Fibroblast of mammary gland (primary cell): Measurements from ENCODE around the gene PCDH7.

Experiments used
- DNase-seq: peaks from one replicate; pipeline ENCODE4 v3.0.0-alpha.2; 2010; ENCODE audit warnings: low read depth
- H3K4me3 ChIP-seq: 2 replicates; pipeline ENCODE4 v1.5.1; 2011; ENCODE audit warnings: low read depth, mild to moderate bottlenecking, low read length, moderate library complexity; ENCODE audit not compliant: control insufficient read depth
- CTCF ChIP-seq: conservative IDR thresholded peaks from 2 replicates; pipeline ENCODE4 v1.5.1; 2011; ENCODE audit warnings: low read depth, low read length, inconsistent platforms; ENCODE audit not compliant: control insufficient read depth, insufficient read depth

PCDH7 gene

GRCh38 chr4:30770812-30771211 is 50.6 kb downstream of the PCDH7 start:
- no peak overlapping the region for H3K4me3 ChIP-seq
- no peak for DNase-seq
- no peak for TF ChIP-seq CTCF

- no peak for DNase-seq
- no peak overlapping the region for H3K4me3 ChIP-seq
- no peak for TF ChIP-seq CTCF
Observed at GRCh38 chr4:30776451-30776850, 56.3 kb downstream of the PCDH7 start.

GRCh38 chr4:30776921-30777415 is 56.8 kb downstream of the PCDH7 start:
- no peak for DNase-seq
- no peak overlapping the region for H3K4me3 ChIP-seq
- TF ChIP-seq CTCF = no peak
